Measurements from ENCODE around the gene BPTF. TPM values are rescaled to one million over a fixed set of nuclear protein-coding genes. Genes with fewer than 3 reads are reported as not detected.
"Not testable (repeated sequence)": the region's sequence is repeated elsewhere in the genome, so short reads cannot be mapped to it uniquely, and the experiment has no call there.

The BPTF gene

GRCh38 chr17:68021963-68022362 is 196.7 kb downstream of the BPTF start:
- Histone ChIP-seq H3K4me2 (ENCODE audit: insufficient read depth, low read length, poor library complexity, severe bottlenecking) (no peak overlapping the region), H2BK5ac (ENCODE audit: low read length) (no peak overlapping the region), H3K18ac (ENCODE audit: low read length) (no peak overlapping the region), H3K36me3 (replicated peaks in 1 of 2; ENCODE audit: control insufficient read depth in 2 of 2, insufficient read depth in 2 of 2, low read length in 2 of 2) (no peaks in the 10 kb centered on the region), H3K9ac (ENCODE audit: low read depth, low read length, poor library complexity) (no peak overlapping the region), H3K27ac (replicated peaks; ENCODE audit: low read length) (no peak overlapping the region), H2AFZ (ENCODE audit: low read length) (no peak overlapping the region), H2AK5ac (ENCODE audit: low read depth, low read length) (no peak overlapping the region), H2BK15ac (ENCODE audit: low read length) (no peak overlapping the region), H3K79me1 (ENCODE audit: low read depth, low read length) (no peaks in the 10 kb centered on the region), H3K9me3 (replicated peaks in 1 of 2; ENCODE audit: control insufficient read depth in 2 of 2, insufficient read depth in 1 of 2, low read depth in 1 of 2, low read length in 2 of 2) (no peaks in the 10 kb centered on the region), H3K23ac (ENCODE audit: low read depth, low read length, poor library complexity) (no peak overlapping the region), H4K91ac (ENCODE audit: low read depth, low read length, poor library complexity) (no peak overlapping the region), H3K4ac (ENCODE audit: low read length) (no peak overlapping the region), H4K8ac (ENCODE audit: low read depth, low read length) (no peak overlapping the region), H3K4me3 (ENCODE audit: low read length in 2 of 2) (no peak overlapping the region), H3K27me3 (ENCODE audit: control insufficient read depth in 3 of 3, insufficient read depth in 3 of 3, low read depth in 1 of 3, low read length in 3 of 3) (no peaks in the 10 kb centered on the region), H2BK12ac (ENCODE audit: low read length) (no peak overlapping the region), H3K14ac (ENCODE audit: low read length) (no peak overlapping the region), H3K4me1 (ENCODE audit: control insufficient read depth in 2 of 2, insufficient read depth in 1 of 2, low read depth in 1 of 2, low read length in 2 of 2) (no peaks in the 10 kb centered on the region), H2BK120ac (ENCODE audit: low read depth, low read length) (no peak overlapping the region)
- WGBS, 2 donors (ENCODE audit: extremely low coverage in 2 of 2, insufficient read length in 2 of 2, insufficient replicate concordance in 1 of 2) = no CpG with 5 or more reads among the region's 8 CpGs
- DNase-seq (ENCODE audit: low spot score) = no peak

GRCh38 chr17:68022547-68022946 is 197.2 kb downstream of the BPTF start:
- WGBS, 2 donors (ENCODE audit: extremely low coverage in 2 of 2, insufficient read length in 2 of 2, insufficient replicate concordance in 1 of 2) = no CpG with 5 or more reads among the region's 15 CpGs
- not testable (repeated sequence) for H3K36me3 ChIP-seq (replicated peaks in 1 of 2; ENCODE audit: control insufficient read depth in 2 of 2, insufficient read depth in 2 of 2, low read length in 2 of 2); H2BK12ac ChIP-seq (ENCODE audit: low read length); H2AFZ ChIP-seq (ENCODE audit: low read length); H3K27ac ChIP-seq (replicated peaks; ENCODE audit: low read length); H3K4me3 ChIP-seq (ENCODE audit: low read length in 2 of 2); DNase-seq (ENCODE audit: low spot score); H3K18ac ChIP-seq (ENCODE audit: low read length); H2BK120ac ChIP-seq (ENCODE audit: low read depth, low read length); H3K27me3 ChIP-seq (ENCODE audit: control insufficient read depth in 3 of 3, insufficient read depth in 3 of 3, low read depth in 1 of 3, low read length in 3 of 3); H3K14ac ChIP-seq (ENCODE audit: low read length); H2BK5ac ChIP-seq (ENCODE audit: low read length); H3K4ac ChIP-seq (ENCODE audit: low read length); H3K23ac ChIP-seq (ENCODE audit: low read depth, low read length, poor library complexity); H3K9me3 ChIP-seq (replicated peaks in 1 of 2; ENCODE audit: control insufficient read depth in 2 of 2, insufficient read depth in 1 of 2, low read depth in 1 of 2, low read length in 2 of 2); H4K8ac ChIP-seq (ENCODE audit: low read depth, low read length); H2AK5ac ChIP-seq (ENCODE audit: low read depth, low read length); H3K79me1 ChIP-seq (ENCODE audit: low read depth, low read length); H2BK15ac ChIP-seq (ENCODE audit: low read length); H4K91ac ChIP-seq (ENCODE audit: low read depth, low read length, poor library complexity); H3K4me1 ChIP-seq (ENCODE audit: control insufficient read depth in 2 of 2, insufficient read depth in 1 of 2, low read depth in 1 of 2, low read length in 2 of 2); H3K9ac ChIP-seq (ENCODE audit: low read depth, low read length, poor library complexity); H3K4me2 ChIP-seq (ENCODE audit: insufficient read depth, low read length, poor library complexity, severe bottlenecking)

- Histone ChIP-seq H2BK12ac (ENCODE audit: low read length) (no peak overlapping the region), H4K8ac (ENCODE audit: low read depth, low read length) (no peak overlapping the region), H3K4ac (ENCODE audit: low read length) (no peak overlapping the region), H2BK120ac (ENCODE audit: low read depth, low read length) (no peak overlapping the region), H3K79me1 (ENCODE audit: low read depth, low read length) (no peaks in the 10 kb centered on the region), H2AK5ac (ENCODE audit: low read depth, low read length) (no peak overlapping the region), H3K4me1 (ENCODE audit: control insufficient read depth in 2 of 2, insufficient read depth in 1 of 2, low read depth in 1 of 2, low read length in 2 of 2) (peaks cover 0 to 6% of the 10 kb centered on the region in 2 donors), H3K4me2 (ENCODE audit: insufficient read depth, low read length, poor library complexity, severe bottlenecking) (no peak overlapping the region), H3K18ac (ENCODE audit: low read length) (no peak overlapping the region), H2BK15ac (ENCODE audit: low read length) (peak overlapping the region; percentile 19), H3K36me3 (replicated peaks in 1 of 2; ENCODE audit: control insufficient read depth in 2 of 2, insufficient read depth in 2 of 2, low read length in 2 of 2) (no peaks in the 10 kb centered on the region), H3K27ac (replicated peaks; ENCODE audit: low read length) (no peak overlapping the region), H2BK5ac (ENCODE audit: low read length) (no peak overlapping the region), H2AFZ (ENCODE audit: low read length) (peak overlapping the region; percentile 42), H3K9me3 (replicated peaks in 1 of 2; ENCODE audit: control insufficient read depth in 2 of 2, insufficient read depth in 1 of 2, low read depth in 1 of 2, low read length in 2 of 2) (no peaks in the 10 kb centered on the region), H3K27me3 (ENCODE audit: control insufficient read depth in 3 of 3, insufficient read depth in 3 of 3, low read depth in 1 of 3, low read length in 3 of 3) (no peaks in the 10 kb centered on the region), H3K9ac (ENCODE audit: low read depth, low read length, poor library complexity) (no peak overlapping the region), H3K4me3 (ENCODE audit: low read length in 2 of 2) (no peak overlapping the region), H4K91ac (ENCODE audit: low read depth, low read length, poor library complexity) (no peak overlapping the region), H3K14ac (ENCODE audit: low read length) (no peak overlapping the region), H3K23ac (ENCODE audit: low read depth, low read length, poor library complexity) (no peak overlapping the region)
- no peak for DNase-seq (ENCODE audit: low spot score)
- WGBS, 2 donors (ENCODE audit: extremely low coverage in 2 of 2, insufficient read length in 2 of 2, insufficient replicate concordance in 1 of 2) = no CpG with 5 or more reads among the region's 8 CpGs
Observed at GRCh38 chr17:68029512-68030215, 204.4 kb downstream of the BPTF start.

Small RNA genes lying within 50 kb of the gene (small RNA-seq; reads per million reads assigned to genes)
- not detected for gene RN7SL622P (ENCODE audit: insufficient read depth)

Data from neuronal stem cell (in vitro differentiated cells).